Measurements from ENCODE around the gene EPHA8.
A peak's percentile ranks its signal among the peaks of the same experiment; 100 is the strongest.

EPHA8 gene

DNA sequence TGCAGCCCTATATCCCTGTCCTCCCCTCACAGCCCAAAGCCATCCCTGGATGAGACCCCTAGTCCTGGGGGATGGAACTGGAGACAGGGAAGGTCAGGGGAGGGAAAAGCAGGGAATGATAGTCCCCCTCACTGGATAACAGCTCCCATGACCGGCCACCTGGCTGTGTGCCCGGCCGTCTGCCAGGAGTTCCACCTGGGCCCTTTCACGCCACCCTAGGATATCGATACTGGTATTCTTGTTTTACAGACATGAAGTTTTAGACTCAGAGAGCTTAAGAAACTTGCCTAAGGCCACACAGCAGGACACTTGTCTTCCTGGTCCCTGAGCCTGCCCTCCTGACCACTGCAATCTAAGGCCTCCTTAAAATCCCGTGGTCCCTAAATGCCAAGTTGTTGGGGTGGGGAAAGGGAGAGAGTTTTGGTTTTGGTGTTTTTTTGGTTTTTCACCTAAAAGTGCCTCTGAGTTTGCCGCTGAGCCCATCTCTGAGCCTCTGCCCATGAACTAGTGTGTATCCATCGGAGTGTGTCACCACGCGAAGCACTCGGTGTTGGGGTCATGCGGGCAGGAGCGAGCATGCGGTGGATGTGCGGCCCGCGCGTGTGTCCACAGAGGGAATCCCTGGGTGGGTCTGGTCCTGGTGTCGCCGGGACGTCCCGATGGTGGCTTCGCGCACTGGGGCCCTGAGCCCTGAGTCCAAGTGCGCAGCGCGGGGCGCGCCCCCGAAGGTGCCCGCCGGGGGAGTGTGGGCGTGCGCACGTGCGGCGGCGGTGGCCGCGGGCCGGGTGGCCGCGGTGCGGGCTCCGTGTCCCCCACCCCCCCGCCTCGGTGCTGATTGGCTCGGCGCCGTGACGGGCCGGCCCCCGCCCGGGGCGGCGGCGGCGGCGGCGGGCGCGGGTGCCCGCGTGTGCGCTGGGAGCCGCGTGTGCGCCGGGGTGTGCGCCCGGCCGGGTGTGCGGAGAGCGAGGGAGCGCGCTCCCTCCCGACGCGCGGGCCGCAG, at the start of gene EPHA8:
Gene EPHA8, plus strand, starts transcription at position 906 of the 1,000 bp plus-strand sequence. CDS start 147 bp downstream, outside the sequence.
- TF ChIP-seq, protein P1, sequence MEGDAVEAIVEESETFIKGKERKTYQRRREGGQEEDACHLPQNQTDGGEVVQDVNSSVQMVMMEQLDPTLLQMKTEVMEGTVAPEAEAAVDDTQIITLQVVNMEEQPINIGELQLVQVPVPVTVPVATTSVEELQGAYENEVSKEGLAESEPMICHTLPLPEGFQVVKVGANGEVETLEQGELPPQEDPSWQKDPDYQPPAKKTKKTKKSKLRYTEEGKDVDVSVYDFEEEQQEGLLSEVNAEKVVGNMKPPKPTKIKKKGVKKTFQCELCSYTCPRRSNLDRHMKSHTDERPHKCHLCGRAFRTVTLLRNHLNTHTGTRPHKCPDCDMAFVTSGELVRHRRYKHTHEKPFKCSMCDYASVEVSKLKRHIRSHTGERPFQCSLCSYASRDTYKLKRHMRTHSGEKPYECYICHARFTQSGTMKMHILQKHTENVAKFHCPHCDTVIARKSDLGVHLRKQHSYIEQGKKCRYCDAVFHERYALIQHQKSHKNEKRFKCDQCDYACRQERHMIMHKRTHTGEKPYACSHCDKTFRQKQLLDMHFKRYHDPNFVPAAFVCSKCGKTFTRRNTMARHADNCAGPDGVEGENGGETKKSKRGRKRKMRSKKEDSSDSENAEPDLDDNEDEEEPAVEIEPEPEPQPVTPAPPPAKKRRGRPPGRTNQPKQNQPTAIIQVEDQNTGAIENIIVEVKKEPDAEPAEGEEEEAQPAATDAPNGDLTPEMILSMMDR (IDR thresholded peaks at IDR 0.05), result no peak
- no peak within 1 kb of the TSS for H3K4me3 ChIP-seq (ENCODE audit: low read depth, low read length)
- no peaks in the 10 kb centered on the region for H3K9me3 ChIP-seq (ENCODE audit: control insufficient read depth, low read length)
- no peaks in the 10 kb centered on the region for H3K79me2 ChIP-seq
- no peak within 1 kb of the TSS for H2AFZ ChIP-seq
- H3K4me2 ChIP-seq (ENCODE audit: low read length), result peak within 1 kb of the TSS; percentile 38
- no peak within 1 kb of the TSS for H3K27ac ChIP-seq
- no peaks in the 10 kb centered on the region for H3K36me3 ChIP-seq (ENCODE audit: control insufficient read depth, insufficient read depth, low read length)
- no peak within 1 kb of the TSS for H3K9ac ChIP-seq
- no peaks in the 10 kb centered on the region for H3K4me1 ChIP-seq
- no peaks in the 10 kb centered on the region for H3K27me3 ChIP-seq (ENCODE audit: control insufficient read depth, insufficient read depth, low read length)

DNA sequence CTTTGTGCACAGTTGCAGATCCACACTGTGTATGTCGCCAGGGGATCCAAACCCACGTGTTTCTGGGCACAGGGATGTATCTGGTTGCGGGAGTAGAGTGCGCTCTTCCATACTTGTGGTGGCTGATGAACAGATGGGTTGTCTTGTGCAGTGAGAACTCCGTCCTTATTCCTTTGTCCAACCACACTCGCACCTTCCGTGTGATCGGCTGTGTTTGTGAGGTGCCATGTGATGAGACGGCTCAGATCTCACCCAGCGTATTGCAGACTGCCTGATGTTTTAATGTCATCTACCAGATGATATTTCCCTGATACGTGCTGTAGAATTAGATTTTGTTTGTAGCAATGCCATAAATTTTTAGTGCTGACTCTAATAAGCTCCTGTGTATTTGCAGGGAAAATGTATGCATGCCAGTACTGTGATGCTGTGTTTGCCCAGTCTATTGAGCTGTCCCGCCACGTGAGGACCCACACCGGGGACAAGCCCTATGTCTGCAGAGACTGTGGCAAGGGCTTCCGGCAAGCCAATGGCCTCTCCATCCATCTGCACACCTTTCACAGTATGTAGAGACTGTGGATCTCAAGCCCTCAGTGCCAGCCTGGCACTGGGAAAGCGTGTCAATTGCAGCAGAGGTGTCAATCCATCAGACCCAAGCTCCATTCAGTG, 46.2 kb upstream of the EPHA8 start:
- Histone ChIP-seq H2AFZ (no peak overlapping the region), H3K9ac (no peak overlapping the region), H3K27ac (no peak overlapping the region), H3K36me3 (ENCODE audit: control insufficient read depth, insufficient read depth, low read length) (no peaks in the 10 kb centered on the region), H3K9me3 (ENCODE audit: control insufficient read depth, low read length) (no peaks in the 10 kb centered on the region), H3K79me2 (no peaks in the 10 kb centered on the region), H3K4me1 (no peaks in the 10 kb centered on the region), H3K4me2 (ENCODE audit: low read length) (no peak overlapping the region), H3K27me3 (ENCODE audit: control insufficient read depth, insufficient read depth, low read length) (no peaks in the 10 kb centered on the region), H3K4me3 (ENCODE audit: low read depth, low read length) (no peak overlapping the region)
- TF ChIP-seq, protein P1 (IDR thresholded peaks at IDR 0.05), result no peak

DNA sequence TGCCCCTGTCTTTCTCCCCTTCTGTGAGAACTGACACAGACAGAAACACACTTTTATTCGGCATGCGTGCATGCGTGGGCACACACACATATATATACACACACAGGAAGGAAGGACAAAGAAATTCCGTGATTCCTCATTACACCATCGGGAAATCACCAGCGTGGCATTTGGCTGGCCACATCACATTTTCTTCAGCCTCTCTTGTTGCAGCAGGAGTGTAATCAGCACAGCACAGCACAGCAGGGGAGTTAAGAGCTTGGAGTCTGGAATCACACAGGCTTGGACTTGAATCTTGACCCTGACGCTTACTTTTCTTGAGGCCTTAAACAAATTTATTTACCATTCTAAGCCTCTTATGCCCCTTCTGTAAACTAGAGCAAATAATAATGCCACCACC, 45.3 kb upstream of the EPHA8 start:
- Histone ChIP-seq H3K4me1 (no peaks in the 10 kb centered on the region), H3K79me2 (no peaks in the 10 kb centered on the region), H3K9me3 (ENCODE audit: control insufficient read depth, low read length) (no peaks in the 10 kb centered on the region), H3K27me3 (ENCODE audit: control insufficient read depth, insufficient read depth, low read length) (no peaks in the 10 kb centered on the region), H3K36me3 (ENCODE audit: control insufficient read depth, insufficient read depth, low read length) (no peaks in the 10 kb centered on the region), H3K9ac (no peak overlapping the region), H3K27ac (no peak overlapping the region), H2AFZ (no peak overlapping the region), H3K4me3 (ENCODE audit: low read depth, low read length) (no peak overlapping the region), H3K4me2 (ENCODE audit: low read length) (no peak overlapping the region)
- TF ChIP-seq, protein P1 (IDR thresholded peaks at IDR 0.05), result no peak

DNA sequence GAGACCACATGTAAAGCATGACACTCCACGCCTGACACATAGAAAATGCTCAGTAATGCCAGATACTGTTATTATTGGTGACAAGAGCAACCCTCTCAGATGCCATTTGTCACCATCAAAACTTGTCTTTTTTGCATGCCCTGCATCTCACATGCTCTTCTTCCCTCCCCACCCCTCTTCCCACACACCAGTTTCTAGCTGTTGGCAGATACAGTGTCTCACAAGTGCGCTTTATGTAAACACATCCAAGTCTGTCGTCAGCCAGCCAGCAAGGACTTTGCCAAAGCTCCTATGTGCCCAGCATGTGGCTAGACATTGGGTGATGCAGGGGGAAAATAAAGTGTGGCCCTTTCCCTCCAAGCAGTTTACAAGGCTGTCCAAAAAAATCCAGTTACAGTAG, 44.9 kb upstream of the EPHA8 start:
- Histone ChIP-seq H2AFZ (no peak overlapping the region), H3K27ac (no peak overlapping the region), H3K9ac (no peak overlapping the region), H3K79me2 (no peaks in the 10 kb centered on the region), H3K4me2 (ENCODE audit: low read length) (no peak overlapping the region), H3K36me3 (ENCODE audit: control insufficient read depth, insufficient read depth, low read length) (no peaks in the 10 kb centered on the region), H3K4me1 (no peaks in the 10 kb centered on the region), H3K27me3 (ENCODE audit: control insufficient read depth, insufficient read depth, low read length) (no peaks in the 10 kb centered on the region), H3K9me3 (ENCODE audit: control insufficient read depth, low read length) (no peaks in the 10 kb centered on the region), H3K4me3 (ENCODE audit: low read depth, low read length) (no peak overlapping the region)
- TF ChIP-seq, protein P1 (IDR thresholded peaks at IDR 0.05), result no peak

Measured in parathyroid adenoma (tissue), 2 donors.